B cell (primary cell): ENCODE results near the gene TCF12. TPM values are rescaled to one million over a fixed set of nuclear protein-coding genes. Genes with fewer than 3 reads are reported as not detected.
A peak's percentile ranks its signal among the peaks of the same experiment; 100 is the strongest.

Experiments used
- ATAC-seq: fragments of 200-7000 bp; cut with Tn5 transposase; one replicate; pipeline ENCODE4 v1.10.0; 2021; ENCODE audit warnings: low read depth, mild to moderate bottlenecking, moderate number of reproducible peaks, moderate library complexity
- CTCF ChIA-PET: fragments of 350-600 bp; sonication (Branson Sonifier 250); formaldehyde crosslinking; loops from one replicate; lab custom pipeline; 2021; ENCODE audit warnings: antibody characterized with exemption, inconsistent platforms; lab: Charles Lee
- POLR2A ChIA-PET: fragments of 350-600 bp; sonication (Branson Sonifier 250); formaldehyde crosslinking; loops from one replicate; lab custom pipeline; 2021; ENCODE audit warnings: antibody characterized with exemption; lab: Charles Lee
- DNase-seq: peaks from one replicate; pipeline ENCODE4 v3.0.0; 2013
- H2AFZ ChIP-seq: 2 replicates; pipeline ENCODE4 v1.6.1; 2012; ENCODE audit warnings: mild to moderate bottlenecking, low read depth, low read length; ENCODE audit not compliant: insufficient read depth, poor library complexity, severe bottlenecking
- H3K27ac ChIP-seq, 2 donors: 1 replicate in 1 of 2; 2 replicates in 1 of 2; pipeline ENCODE4 v1.5.1; 2012 to 2013; ENCODE audit warnings: low read length in 2 of 2, mild to moderate bottlenecking in 2 of 2, moderate library complexity in 1 of 2
- H3K27me3 ChIP-seq, 4 experiments: fragments of 200-600 bp in 1 of 4; sonication (generic) in 1 of 4; replicated peaks in 1 of 4; 1 replicate in 2 of 4; 2 replicates in 2 of 4; pipeline versions ENCODE4 v1.6.1 to v1.7.0; 2013 to 2016; ENCODE audit warnings: low read length in 3 of 4, mild to moderate bottlenecking in 2 of 4, mixed read lengths in 1 of 4, moderate library complexity in 1 of 4; ENCODE audit not compliant: insufficient read depth in 4 of 4, control insufficient read depth in 3 of 4; ENCODE audit errors: control extremely low read depth in 1 of 4
- H3K36me3 ChIP-seq, 2 experiments: replicated peaks in 1 of 2; 1 replicate in 1 of 2; 2 replicates in 1 of 2; pipeline versions ENCODE4 v1.6.1 to v1.7.1; 2013; ENCODE audit warnings: low read length in 1 of 2; ENCODE audit not compliant: insufficient read depth in 2 of 2, control insufficient read depth in 1 of 2; ENCODE audit errors: control extremely low read depth in 1 of 2, extremely low read depth in 1 of 2
- H3K4me1 ChIP-seq, 2 donors: fragments of 200-600 bp in 1 of 2; sonication (generic) in 1 of 2; 1 replicate in 1 of 2; 2 replicates in 1 of 2; pipeline versions ENCODE4 v1.5.1 to v1.6.1; 2013 to 2017; ENCODE audit warnings: low read length in 2 of 2; ENCODE audit not compliant: control insufficient read depth in 2 of 2, insufficient read depth in 2 of 2
- H3K4me2 ChIP-seq: replicated peaks from 2 replicates; pipeline ENCODE3; 2012; ENCODE audit warnings: mild to moderate bottlenecking, low read depth, low read length; ENCODE audit not compliant: poor library complexity, severe bottlenecking
- H3K4me3 ChIP-seq, 5 experiments: fragments of 200-600 bp in 1 of 5; sonication (generic) in 1 of 5; 1 replicate in 3 of 5; 2 replicates in 2 of 5; pipeline versions ENCODE4 v1.5.1 to v1.7.0; 2011 to 2016; ENCODE audit warnings: low read length in 4 of 5, mild to moderate bottlenecking in 4 of 5, low read depth in 2 of 5, control low read depth in 1 of 5, moderate library complexity in 1 of 5; ENCODE audit not compliant: insufficient read depth in 1 of 5; ENCODE audit errors: control extremely low read depth in 1 of 5, extremely low read depth in 1 of 5
- H3K79me2 ChIP-seq: fragments of 200-600 bp; sonication (generic); one replicate; pipeline ENCODE4 v1.6.0; 2016; ENCODE audit warnings: low read length; ENCODE audit not compliant: control insufficient read depth, insufficient read depth
- H3K9ac ChIP-seq: fragments of 200-600 bp; sonication (generic); 2 replicates; pipeline ENCODE4 v1.6.1; 2017; ENCODE audit warnings: mild to moderate bottlenecking, low read length, moderate library complexity
- H3K9me3 ChIP-seq, 3 donors: one replicate each; pipeline versions ENCODE4 v1.6.1 to v1.7.1; 2013; ENCODE audit warnings: low read length in 2 of 3; ENCODE audit not compliant: control insufficient read depth in 2 of 3, insufficient read depth in 1 of 3; ENCODE audit errors: control extremely low read depth in 1 of 3
- H4K20me1 ChIP-seq: 2 replicates; pipeline ENCODE4 v1.6.0; 2012; ENCODE audit warnings: mild to moderate bottlenecking, low read length; ENCODE audit not compliant: insufficient read depth, control insufficient read depth, poor library complexity, severe bottlenecking
- H3K27ac Mint-ChIP-seq: one replicate; pipeline ENCODE4 v1.8.0; 2021; ENCODE audit warnings: mixed read lengths
- H3K27me3 Mint-ChIP-seq: one replicate; pipeline ENCODE4 v1.8.0; 2021; ENCODE audit warnings: mixed read lengths
- H3K4me1 Mint-ChIP-seq: one replicate; pipeline ENCODE4 v1.8.0; 2021; ENCODE audit warnings: mixed read lengths
- H3K4me3 Mint-ChIP-seq: one replicate; pipeline ENCODE4 v1.8.0; 2021; ENCODE audit warnings: mixed read lengths
- H3K9me3 Mint-ChIP-seq: one replicate; pipeline ENCODE4 v1.8.0; 2022; ENCODE audit warnings: mixed read lengths; ENCODE audit not compliant: insufficient read depth
- EZH2 ChIP-seq: IDR thresholded peaks from 2 replicates; pipeline ENCODE4 v1.6.1; 2012; ENCODE audit warnings: borderline replicate concordance, low read depth, mild to moderate bottlenecking, moderate library complexity, low read length; ENCODE audit not compliant: insufficient read depth, poor library complexity, severe bottlenecking
- WGBS: methylation state at CpG from one replicate; pipeline ENCODE4 v1.1.5; 2013; ENCODE audit warnings: missing lambda C conversion rate; ENCODE audit not compliant: insufficient coverage; 5-methylcytosine and 5-hydroxymethylcytosine counted together
- intact Hi-C: fragments of 100-400 bp; cut with micrococcal nuclease; formaldehyde crosslinking; loops from one replicate; pipeline ENCODE4 v1.10.0; 2022
- polyA plus RNA-seq: library from polyadenylated mRNA; depleted of rRNA; stranded (reverse); fragments of >200 nt; gene quantifications from 2 replicates; pipeline ENCODE4 v1.2.3, GENCODE V29; 2012
- total RNA-seq, 2 donors: library from RNA; stranded (reverse); fragments of 120-200 nt in 1 of 2; gene quantifications; 1 replicate in 1 of 2; 2 replicates in 1 of 2; pipeline versions ENCODE4 v1.2.3 to v1.2.4, GENCODE V29; 2013 to 2022
- TF ChIP-seq, protein P1 (sequence below): fragments of 200-600 bp; IDR thresholded peaks from one replicate; pipeline ENCODE4 v1.8.0; 2022; ENCODE audit warnings: antibody characterized with exemption, mild to moderate bottlenecking

Gene TCF12
- total and polyA plus RNA-seq, 2 donors (not counting 1 experiment from before 2014, with no cell fraction given) = 27.1 to 131 TPM

DNA sequence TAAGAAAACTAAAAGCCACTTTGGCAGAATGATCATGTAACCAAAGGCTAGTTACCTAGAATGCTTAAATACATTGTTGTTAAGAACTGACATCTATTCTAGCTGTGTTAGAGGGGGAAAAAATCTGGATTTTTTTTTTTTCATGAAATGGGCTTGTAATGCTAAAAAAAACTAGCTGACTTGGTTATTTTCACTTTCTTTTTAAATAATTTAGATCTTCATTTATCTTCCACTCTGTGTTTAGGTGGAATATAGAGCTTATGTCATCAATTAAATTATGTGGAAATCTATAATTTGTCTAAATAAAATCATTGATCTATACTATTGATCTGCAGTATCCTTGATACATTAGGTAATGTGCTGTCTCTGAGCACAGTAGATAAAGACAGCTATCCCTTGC, 217.4 kb downstream of the TCF12 start:
- peaks cover 36% of the 10 kb centered on the region for H3K4me1 Mint-ChIP-seq
- Histone ChIP-seq H3K27me3 (no peaks in the 10 kb centered on the region), H4K20me1 (no peaks in the 10 kb centered on the region), H3K9me3 (no peaks in the 10 kb centered on the region), H3K4me1 (peaks cover 6 to 14% of the 10 kb centered on the region in 2 donors), H2AFZ (no peak overlapping the region), H3K4me2 (no peak overlapping the region), H3K36me3 (no peaks in the 10 kb centered on the region), H3K4me3 (no peak overlapping the region), H3K27ac (no peak overlapping the region), H3K9ac (no peak overlapping the region), H3K79me2 (peaks cover 9% of the 10 kb centered on the region)
- DNase-seq = no peak
- H3K27me3 Mint-ChIP-seq = no peaks in the 10 kb centered on the region
- no peaks in the 10 kb centered on the region for H3K9me3 Mint-ChIP-seq
- ATAC-seq = no peak
- H3K27ac Mint-ChIP-seq = no peak overlapping the region
- TF ChIP-seq, protein P1, sequence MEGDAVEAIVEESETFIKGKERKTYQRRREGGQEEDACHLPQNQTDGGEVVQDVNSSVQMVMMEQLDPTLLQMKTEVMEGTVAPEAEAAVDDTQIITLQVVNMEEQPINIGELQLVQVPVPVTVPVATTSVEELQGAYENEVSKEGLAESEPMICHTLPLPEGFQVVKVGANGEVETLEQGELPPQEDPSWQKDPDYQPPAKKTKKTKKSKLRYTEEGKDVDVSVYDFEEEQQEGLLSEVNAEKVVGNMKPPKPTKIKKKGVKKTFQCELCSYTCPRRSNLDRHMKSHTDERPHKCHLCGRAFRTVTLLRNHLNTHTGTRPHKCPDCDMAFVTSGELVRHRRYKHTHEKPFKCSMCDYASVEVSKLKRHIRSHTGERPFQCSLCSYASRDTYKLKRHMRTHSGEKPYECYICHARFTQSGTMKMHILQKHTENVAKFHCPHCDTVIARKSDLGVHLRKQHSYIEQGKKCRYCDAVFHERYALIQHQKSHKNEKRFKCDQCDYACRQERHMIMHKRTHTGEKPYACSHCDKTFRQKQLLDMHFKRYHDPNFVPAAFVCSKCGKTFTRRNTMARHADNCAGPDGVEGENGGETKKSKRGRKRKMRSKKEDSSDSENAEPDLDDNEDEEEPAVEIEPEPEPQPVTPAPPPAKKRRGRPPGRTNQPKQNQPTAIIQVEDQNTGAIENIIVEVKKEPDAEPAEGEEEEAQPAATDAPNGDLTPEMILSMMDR = no peak
- no peak for TF ChIP-seq EZH2
- POLR2A ChIA-PET = interaction anchor here (0.7 kb wide), 1 partner anchor 10 kb away, joined by 3 read pairs; no protein-coding TSS in a partner anchor
- H3K4me3 Mint-ChIP-seq = no peak overlapping the region
- CTCF ChIA-PET = interaction anchor here (0.6 to 3.0 kb wide), 6 partner anchors 10 to 393 kb away, joined by 3 to 19 read pairs (median 4); no protein-coding TSS in a partner anchor
- intact Hi-C loops = loop anchor here (2.0 to 10.0 kb wide), 2 partner anchors 17 to 221 kb away; partner anchors contain the start of gene TCF12

DNA sequence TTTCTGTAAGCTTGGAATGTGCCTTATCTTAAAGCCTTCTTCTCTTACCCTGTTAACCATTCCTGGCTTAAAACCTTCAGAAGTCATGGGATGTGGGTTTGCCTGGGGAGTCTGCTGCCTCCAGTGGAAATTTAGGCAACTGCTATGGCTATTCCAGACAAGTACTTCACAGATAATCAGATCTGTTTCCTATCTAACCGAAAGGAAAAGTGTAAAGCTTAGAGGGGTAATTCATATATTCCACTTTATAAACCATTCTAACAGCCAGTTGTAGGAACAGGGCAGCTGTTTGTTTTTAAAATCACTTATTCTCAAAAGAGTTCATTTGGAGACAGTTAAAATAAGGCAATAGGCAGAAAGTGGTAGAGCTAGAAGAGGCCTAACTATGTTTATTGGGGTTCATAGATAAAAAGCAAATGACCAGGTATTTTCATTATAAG, 219.9 kb downstream of the TCF12 start:
- Histone ChIP-seq H3K27me3 (no peaks in the 10 kb centered on the region), H4K20me1 (no peaks in the 10 kb centered on the region), H2AFZ (no peak overlapping the region), H3K79me2 (peaks cover 9% of the 10 kb centered on the region), H3K27ac (no peak overlapping the region), H3K4me3 (no peak overlapping the region), H3K9ac (no peak overlapping the region), H3K4me2 (no peak overlapping the region), H3K9me3 (no peaks in the 10 kb centered on the region), H3K4me1 (peaks cover 1 to 10% of the 10 kb centered on the region in 2 donors), H3K36me3 (no peaks in the 10 kb centered on the region)
- no CpG with 5 or more reads among the region's 1 CpG for WGBS
- Mint-ChIP-seq H3K4me3 (no peak overlapping the region), H3K9me3 (no peaks in the 10 kb centered on the region), H3K27me3 (no peaks in the 10 kb centered on the region), H3K4me1 (peaks cover 25% of the 10 kb centered on the region), H3K27ac (no peak overlapping the region)
- no peak for ATAC-seq
- POLR2A ChIA-PET = no interaction called here
- no peak for TF ChIP-seq EZH2
- TF ChIP-seq, protein P1 = peak; percentile 65
- DNase-seq = peak; percentile 32
- intact Hi-C loops = loop anchor here (10.0 kb wide), 1 partner anchor 224 kb away; the partner anchor contains the start of gene TCF12
- CTCF ChIA-PET = interaction anchor here (0.6 to 1.8 kb wide), 11 partner anchors 10 to 449 kb away, joined by 3 to 4 read pairs (median 3); no protein-coding TSS in a partner anchor
